22Rv1 (cell line): Measurements from ENCODE around the gene NEU1.

ENCODE experiments used
- H3K27ac ChIP-seq: fragments of 450-650 bp; 2 replicates; pipeline ENCODE4 v1.5.1; 2017
- ZFX ChIP-seq: fragments of 450-650 bp; IDR thresholded peaks from 2 replicates; pipeline ENCODE4 v1.6.1; 2017; ENCODE audit warnings: antibody characterized with exemption, borderline replicate concordance
- TF ChIP-seq, protein P1 (sequence below): fragments of 450-650 bp; IDR thresholded peaks from 2 replicates; pipeline ENCODE4 v1.5.1; 2017; ENCODE audit warnings: mild to moderate bottlenecking

Gene NEU1

GRCh38 chr6:31844507-31844906 lies 18.1 kb downstream of the NEU1 start:
- no peak overlapping the region for H3K27ac ChIP-seq
- TF ChIP-seq, protein P1, sequence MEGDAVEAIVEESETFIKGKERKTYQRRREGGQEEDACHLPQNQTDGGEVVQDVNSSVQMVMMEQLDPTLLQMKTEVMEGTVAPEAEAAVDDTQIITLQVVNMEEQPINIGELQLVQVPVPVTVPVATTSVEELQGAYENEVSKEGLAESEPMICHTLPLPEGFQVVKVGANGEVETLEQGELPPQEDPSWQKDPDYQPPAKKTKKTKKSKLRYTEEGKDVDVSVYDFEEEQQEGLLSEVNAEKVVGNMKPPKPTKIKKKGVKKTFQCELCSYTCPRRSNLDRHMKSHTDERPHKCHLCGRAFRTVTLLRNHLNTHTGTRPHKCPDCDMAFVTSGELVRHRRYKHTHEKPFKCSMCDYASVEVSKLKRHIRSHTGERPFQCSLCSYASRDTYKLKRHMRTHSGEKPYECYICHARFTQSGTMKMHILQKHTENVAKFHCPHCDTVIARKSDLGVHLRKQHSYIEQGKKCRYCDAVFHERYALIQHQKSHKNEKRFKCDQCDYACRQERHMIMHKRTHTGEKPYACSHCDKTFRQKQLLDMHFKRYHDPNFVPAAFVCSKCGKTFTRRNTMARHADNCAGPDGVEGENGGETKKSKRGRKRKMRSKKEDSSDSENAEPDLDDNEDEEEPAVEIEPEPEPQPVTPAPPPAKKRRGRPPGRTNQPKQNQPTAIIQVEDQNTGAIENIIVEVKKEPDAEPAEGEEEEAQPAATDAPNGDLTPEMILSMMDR: no peak

DNA sequence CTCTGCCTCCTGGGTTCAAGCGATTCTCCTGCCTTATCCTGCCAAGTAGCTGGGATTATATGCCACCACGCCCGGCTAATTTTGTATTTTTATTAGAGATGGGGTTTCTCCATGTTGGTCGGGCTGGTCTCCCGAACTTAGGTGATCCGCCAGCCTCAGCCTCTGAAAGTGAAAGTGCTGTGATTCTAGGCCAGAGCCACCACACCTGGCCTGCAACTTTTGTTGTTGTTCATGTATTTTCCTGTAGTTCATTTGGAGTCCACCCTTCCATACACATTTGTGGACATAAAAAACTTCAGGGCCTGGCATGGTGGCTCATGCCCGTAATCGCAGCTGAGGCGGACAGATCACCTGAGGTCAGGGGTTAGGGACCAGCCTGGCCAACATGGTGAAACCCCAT lies 20.6 kb downstream of the NEU1 start:
- TF ChIP-seq, protein P1: no peak
- no peak for TF ChIP-seq ZFX
- H3K27ac ChIP-seq: peak overlapping the region; percentile 42

- peak overlapping the region; percentile 42; the same call in 1 of the 2 replicates for H3K27ac ChIP-seq
Observed at GRCh38 chr6:31839779-31840126, 22.9 kb downstream of the NEU1 start.

- no peak for TF ChIP-seq ZFX
- TF ChIP-seq, protein P1: no peak
- H3K27ac ChIP-seq: peak overlapping the region; percentile 25; the same call in 1 of the 2 replicates
Observed at GRCh38 chr6:31838968-31839367, 23.7 kb downstream of the NEU1 start.

- H3K27ac ChIP-seq: peak overlapping the region; percentile 95
Observed at GRCh38 chr6:31838114-31838553, 24.5 kb downstream of the NEU1 start.

- no peak for TF ChIP-seq ZFX
- TF ChIP-seq, protein P1: no peak
- H3K27ac ChIP-seq: peak overlapping the region; percentile 95
Observed at GRCh38 chr6:31837369-31838113, 25.1 kb downstream of the NEU1 start.

- peak overlapping the region; percentile 95 for H3K27ac ChIP-seq
- TF ChIP-seq, protein P1: no peak
- TF ChIP-seq ZFX: no peak
Observed at GRCh38 chr6:31836474-31837368, 25.9 kb downstream of the NEU1 start.

- H3K27ac ChIP-seq: peak overlapping the region; percentile 95
- TF ChIP-seq ZFX: no peak
- TF ChIP-seq, protein P1: no peak
Observed at GRCh38 chr6:31836047-31836473, 26.6 kb downstream of the NEU1 start.
